NCI-H1436 (cell line): ENCODE data around the gene SFRP4.
"Not testable (repeated sequence)": the region's sequence is repeated elsewhere in the genome, so short reads cannot be mapped to it uniquely, and the experiment has no call there.

Experiments
- DNase-seq: peaks from one replicate; lab custom pipeline; 2025; lab: John Stamatoyannopoulos, UW

The SFRP4 gene

DNA sequence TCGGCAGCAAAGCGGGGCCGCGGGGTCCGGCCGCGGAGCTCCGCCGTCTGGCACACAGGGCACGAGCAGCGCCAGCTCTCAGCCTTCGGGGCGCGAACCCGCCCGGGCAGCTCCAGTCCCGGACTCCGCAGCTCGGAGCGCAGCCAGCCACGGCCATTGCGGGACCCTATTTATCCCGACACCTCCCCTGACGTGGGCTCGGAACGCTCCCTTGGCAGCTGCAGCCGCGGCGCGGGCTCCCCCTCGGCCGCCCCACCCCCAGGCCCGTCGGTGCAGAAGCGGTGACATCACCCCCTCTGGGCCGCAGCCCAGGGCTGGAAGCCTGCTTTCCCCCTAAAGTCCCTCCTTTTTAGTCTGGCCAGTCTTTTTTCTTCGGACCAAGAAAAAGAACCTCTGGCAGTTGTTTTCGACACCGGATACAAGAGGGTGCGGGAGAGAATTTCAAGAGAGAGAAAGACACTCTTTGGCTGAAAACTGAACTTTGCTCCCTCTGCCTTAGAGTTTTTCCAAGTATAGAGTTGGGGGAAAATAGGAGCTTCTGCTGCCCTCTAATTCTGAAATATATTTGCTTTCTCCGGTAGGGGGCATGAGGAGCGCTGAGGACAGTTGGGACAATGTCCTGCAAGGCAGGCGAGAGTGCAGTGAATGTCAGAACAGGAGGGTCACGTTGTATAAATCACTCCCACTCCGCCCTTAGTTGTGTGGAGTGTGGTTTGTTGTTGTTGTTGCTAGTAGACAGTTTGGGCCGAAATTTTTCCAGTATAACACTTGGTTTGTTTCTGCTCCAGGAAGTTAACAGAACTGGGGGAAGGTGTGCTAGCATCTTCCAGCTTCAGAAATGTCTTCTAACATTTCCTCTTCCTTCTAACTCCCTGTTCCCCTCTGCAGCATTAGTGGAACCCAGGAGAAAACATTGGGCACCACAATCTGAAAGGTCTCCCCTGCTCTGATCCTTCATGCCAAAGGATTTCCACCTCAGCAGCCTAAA, at the start of gene SFRP4:
Gene SFRP4 (minus strand): TSS at position 145 of the 988 bp plus-strand sequence. CDS start 280 bp downstream, outside the sequence.
- DNase-seq: no peak

- DNase-seq: no peak
Observed at GRCh38 chr7:37964196-37964595, 47.6 kb upstream of the SFRP4 start.

DNA sequence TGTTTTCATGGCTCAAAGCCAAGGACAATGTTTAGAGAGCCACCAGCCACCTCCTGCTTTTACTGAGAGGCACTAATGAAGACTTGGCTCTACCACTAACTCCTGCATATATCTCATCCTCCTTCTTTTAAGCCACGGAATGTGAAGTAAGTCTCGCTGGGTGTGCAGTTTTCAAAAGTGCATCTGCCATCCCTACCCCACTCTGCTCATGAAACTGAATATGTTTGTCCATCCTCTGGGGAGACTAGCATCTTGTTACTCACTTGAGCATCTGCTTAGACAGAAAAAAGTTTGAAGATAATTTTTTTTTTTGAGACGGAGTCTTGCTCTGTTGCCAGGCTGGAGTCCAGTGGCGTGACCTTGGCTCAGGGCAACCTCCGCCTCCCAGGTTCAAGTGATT, 44.6 kb upstream of the SFRP4 start:
- no peak for DNase-seq

DNA sequence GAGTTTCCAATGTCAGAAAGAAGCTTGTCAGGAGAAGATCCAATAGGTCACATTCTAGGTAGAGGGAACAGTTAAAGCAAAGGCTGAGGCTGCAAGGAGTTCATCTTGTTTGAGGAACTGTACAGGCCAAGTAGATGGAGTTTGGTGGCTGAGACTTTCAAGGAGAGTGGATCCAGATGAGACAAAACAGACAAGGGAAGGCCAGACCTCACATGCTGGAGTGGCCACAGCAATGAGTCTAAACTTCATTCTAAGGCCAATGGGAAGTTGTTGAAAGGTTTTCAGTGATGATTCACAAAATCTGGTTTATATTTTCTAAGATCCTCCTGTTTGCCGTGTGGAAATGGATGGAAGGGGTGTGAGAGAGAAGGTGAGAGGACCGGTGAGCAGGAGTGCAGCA, 43.9 kb upstream of the SFRP4 start:
- no peak for DNase-seq

GRCh38 chr7:37957221-37957970, 40.8 kb upstream of the SFRP4 start:
- no peak for DNase-seq

GRCh38 chr7:37956791-37957190, 40.2 kb upstream of the SFRP4 start:
- no peak for DNase-seq

DNA sequence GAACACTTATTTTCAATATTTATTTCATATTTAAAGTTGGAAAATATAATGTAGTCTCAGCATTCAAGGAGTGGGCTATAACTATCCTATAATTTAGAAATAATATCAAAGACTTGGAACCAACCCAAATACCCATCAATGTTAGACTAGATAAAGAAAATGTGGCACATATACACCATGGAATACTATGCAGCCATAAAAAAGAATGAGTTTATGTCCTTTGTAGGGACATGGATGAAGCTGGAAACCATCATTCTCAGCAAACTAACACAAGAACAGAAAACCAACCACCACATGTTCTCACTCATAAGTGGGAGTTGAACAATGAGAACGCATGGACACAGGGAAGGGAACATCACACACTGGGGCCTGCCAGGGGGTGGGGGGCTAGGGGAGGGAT, 37.6 kb upstream of the SFRP4 start:
- not testable (repeated sequence) for DNase-seq

GRCh38 chr7:37952240-37952639, 35.6 kb upstream of the SFRP4 start:
- no peak for DNase-seq

DNA sequence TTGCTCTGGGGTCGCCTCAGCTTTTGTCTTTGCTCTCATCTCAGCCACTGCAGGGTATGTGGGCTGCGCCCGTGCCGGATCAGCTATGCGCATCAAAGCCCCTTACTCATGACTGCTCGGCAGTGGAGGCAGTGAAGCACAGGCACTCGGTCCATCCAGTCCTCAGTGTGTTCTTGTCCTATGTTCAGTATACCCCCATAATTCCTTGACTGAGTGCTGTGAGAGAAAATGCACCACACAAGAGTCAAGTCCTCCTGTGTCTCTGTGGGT, 31.3 kb upstream of the SFRP4 start:
- no peak for DNase-seq

GRCh38 chr7:37947138-37947940, 30.7 kb upstream of the SFRP4 start:
- no peak for DNase-seq

- no peak for DNase-seq
Observed at GRCh38 chr7:37945336-37945735, 28.7 kb upstream of the SFRP4 start.

- DNase-seq: no peak
Observed at GRCh38 chr7:37944737-37945054, 28.1 kb upstream of the SFRP4 start.

- no peak for DNase-seq
Observed at GRCh38 chr7:37943905-37944736, 27.5 kb upstream of the SFRP4 start.

- no peak for DNase-seq
Observed at GRCh38 chr7:37942934-37943610, 26.5 kb upstream of the SFRP4 start.

DNA sequence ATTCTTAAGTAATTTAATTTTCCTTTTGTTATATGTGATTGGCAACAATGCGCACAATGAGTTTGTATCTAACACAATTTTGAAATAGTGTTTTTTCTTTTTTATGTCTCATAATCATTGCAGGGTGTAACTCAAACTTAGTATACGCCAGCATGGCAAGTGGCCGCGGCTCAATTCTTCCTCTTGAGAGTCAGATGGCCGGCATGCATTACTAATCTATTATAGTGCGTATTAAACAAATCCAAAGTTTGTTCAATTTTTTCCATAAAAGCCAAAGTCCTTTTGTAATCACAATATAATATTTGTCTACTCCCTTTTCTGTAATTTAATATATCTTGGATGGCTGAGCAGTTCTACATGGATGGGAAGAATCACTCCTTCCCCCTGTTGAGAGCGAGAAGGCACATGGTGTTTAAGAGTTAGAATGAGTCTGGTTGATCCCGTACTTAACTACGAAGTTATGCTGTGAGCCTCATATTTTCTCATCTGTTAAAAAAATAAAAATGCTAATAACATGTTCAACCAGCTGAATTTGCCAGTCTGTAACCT, 16.5 kb upstream of the SFRP4 start:
- no peak for DNase-seq

GRCh38 chr7:37932543-37932942, 15.9 kb upstream of the SFRP4 start:
- DNase-seq: no peak

- no peak for DNase-seq
Observed at GRCh38 chr7:37930226-37930948, 13.8 kb upstream of the SFRP4 start.

GRCh38 chr7:37928878-37929277, 12.3 kb upstream of the SFRP4 start:
- no peak for DNase-seq

GRCh38 chr7:37927773-37928444, 11.3 kb upstream of the SFRP4 start:
- DNase-seq: no peak

- no peak for DNase-seq
Observed at GRCh38 chr7:37925620-37926019, 9.0 kb upstream of the SFRP4 start.
